GM19023 (cell line): ENCODE data around the gene NTM.
"Not testable (repeated sequence)": the region's sequence is repeated elsewhere in the genome, so short reads cannot be mapped to it uniquely, and the experiment has no call there.

ENCODE experiments used
- ATAC-seq: cut with Tn5 transposase; IDR thresholded peaks from one replicate; pipeline ENCODE4 v1.9.1; 2021; ENCODE audit warnings: mild to moderate bottlenecking, moderate library complexity; ENCODE audit not compliant: unreplicated experiment

NTM gene

GRCh38 chr11:131418189-131418588, 47.8 kb downstream of the NTM start:
- ATAC-seq = no peak

GRCh38 chr11:131421066-131421855, 50.8 kb downstream of the NTM start:
- no peak for ATAC-seq

- no peak for ATAC-seq
Measured at GRCh38 chr11:131422029-131422428, 51.6 kb downstream of the NTM start.

GRCh38 chr11:131422496-131422895, 52.1 kb downstream of the NTM start:
- no peak for ATAC-seq

- no peak for ATAC-seq
Measured at GRCh38 chr11:131423688-131424087, 53.3 kb downstream of the NTM start.

GRCh38 chr11:131424257-131424876, 54.0 kb downstream of the NTM start:
- not testable (repeated sequence) for ATAC-seq

GRCh38 chr11:131425285-131425684, 54.9 kb downstream of the NTM start:
- no peak for ATAC-seq

GRCh38 chr11:131428853-131429252, 58.4 kb downstream of the NTM start:
- no peak for ATAC-seq

- no peak for ATAC-seq
Measured at GRCh38 chr11:131430473-131431208, 60.2 kb downstream of the NTM start.

GRCh38 chr11:131441051-131441810, 70.8 kb downstream of the NTM start:
- no peak for ATAC-seq

GRCh38 chr11:131446590-131447275, 76.3 kb downstream of the NTM start:
- no peak for ATAC-seq

- no peak for ATAC-seq
Measured at GRCh38 chr11:131447277-131447815, 76.9 kb downstream of the NTM start.

GRCh38 chr11:131447898-131448297, 77.5 kb downstream of the NTM start:
- no peak for ATAC-seq

GRCh38 chr11:131449036-131450019, 78.9 kb downstream of the NTM start:
- ATAC-seq = no peak

GRCh38 chr11:131454490-131454889, 84.1 kb downstream of the NTM start:
- ATAC-seq = no peak

- no peak for ATAC-seq
Measured at GRCh38 chr11:131454989-131455388, 84.6 kb downstream of the NTM start.

GRCh38 chr11:131455843-131456704, 85.7 kb downstream of the NTM start:
- ATAC-seq = no peak

GRCh38 chr11:131457163-131457562, 86.7 kb downstream of the NTM start:
- ATAC-seq = no peak
